ENCODE measurements around the gene CNOT3. TPM values are rescaled to one million over a fixed set of nuclear protein-coding genes. Genes with fewer than 3 reads are reported as not detected.
A peak's percentile ranks its signal among the peaks of the same experiment; 100 is the strongest.

CNOT3 gene
- total and polyA plus RNA-seq, 2 of the 13 experiments (the other 11 are each of a cell fraction or from before 2014, with no cell fraction given): 4.3 to 5.8 TPM

DNA sequence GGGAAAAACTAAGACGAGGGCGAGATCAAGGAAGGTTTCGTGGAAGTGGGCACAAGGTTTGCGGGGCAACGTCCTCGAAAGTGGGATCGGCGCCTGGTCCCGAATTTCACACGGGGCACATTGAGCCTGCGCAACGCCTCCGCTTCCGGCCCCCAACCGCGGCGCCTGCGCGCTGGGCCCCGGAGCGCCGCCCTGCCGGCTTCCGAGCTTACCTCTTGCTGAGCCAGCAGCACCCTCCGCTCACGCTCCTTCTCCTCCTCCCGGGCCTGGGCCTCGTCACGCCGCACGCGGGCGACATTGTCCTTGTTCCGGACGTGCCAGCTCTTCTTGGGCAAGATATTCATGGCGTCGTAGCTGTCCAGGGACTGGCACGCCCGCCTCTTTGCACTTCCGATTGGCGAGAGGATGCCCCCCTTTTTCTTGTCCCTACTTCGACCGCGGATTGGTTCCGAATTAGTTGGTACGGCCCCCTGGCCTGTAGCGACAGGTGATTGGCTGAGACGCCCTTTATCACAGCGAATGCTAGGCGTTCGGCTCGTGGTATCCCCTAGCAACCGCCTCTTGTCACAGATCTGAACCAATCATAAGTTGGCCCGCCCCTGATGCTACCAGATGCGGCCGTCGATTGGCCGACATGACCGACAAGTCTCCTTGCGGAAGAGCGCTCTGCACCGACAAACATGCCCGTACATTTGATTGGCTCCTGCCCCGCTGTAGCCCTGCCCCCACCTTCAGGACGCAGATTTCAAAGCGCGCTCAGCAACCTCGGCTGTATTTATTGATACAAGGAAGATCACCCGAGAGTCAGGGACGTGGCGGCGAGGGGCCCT lies 22.0 kb downstream of the CNOT3 start, which contains the start of gene LENG1 (continued):
- TF ChIP-seq, protein P1, sequence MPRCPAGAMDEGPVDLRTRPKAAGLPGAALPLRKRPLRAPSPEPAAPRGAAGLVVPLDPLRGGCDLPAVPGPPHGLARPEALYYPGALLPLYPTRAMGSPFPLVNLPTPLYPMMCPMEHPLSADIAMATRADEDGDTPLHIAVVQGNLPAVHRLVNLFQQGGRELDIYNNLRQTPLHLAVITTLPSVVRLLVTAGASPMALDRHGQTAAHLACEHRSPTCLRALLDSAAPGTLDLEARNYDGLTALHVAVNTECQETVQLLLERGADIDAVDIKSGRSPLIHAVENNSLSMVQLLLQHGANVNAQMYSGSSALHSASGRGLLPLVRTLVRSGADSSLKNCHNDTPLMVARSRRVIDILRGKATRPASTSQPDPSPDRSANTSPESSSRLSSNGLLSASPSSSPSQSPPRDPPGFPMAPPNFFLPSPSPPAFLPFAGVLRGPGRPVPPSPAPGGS (CRISPR knock-in tag; IDR thresholded peaks at IDR 0.05): no peak
- TF ChIP-seq ARNTL (CRISPR knock-in tag; IDR thresholded peaks at IDR 0.05): 0 out of 2 replicates have a peak, but pooled peaks have one; percentile 37
- TF ChIP-seq, protein P2, sequence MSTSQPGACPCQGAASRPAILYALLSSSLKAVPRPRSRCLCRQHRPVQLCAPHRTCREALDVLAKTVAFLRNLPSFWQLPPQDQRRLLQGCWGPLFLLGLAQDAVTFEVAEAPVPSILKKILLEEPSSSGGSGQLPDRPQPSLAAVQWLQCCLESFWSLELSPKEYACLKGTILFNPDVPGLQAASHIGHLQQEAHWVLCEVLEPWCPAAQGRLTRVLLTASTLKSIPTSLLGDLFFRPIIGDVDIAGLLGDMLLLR (CRISPR knock-in tag; IDR thresholded peaks at IDR 0.05): peak; percentile 68
- no peak for TF ChIP-seq ZNF20 (CRISPR knock-in tag; IDR thresholded peaks at IDR 0.05)
- TF ChIP-seq NCOA2 (CRISPR knock-in tag; IDR thresholded peaks at IDR 0.05): peak; percentile 27; the same call in 1 of the 2 replicates
- no peak; the same call in 1 of the 2 replicates for TF ChIP-seq HES4 (CRISPR knock-in tag; IDR thresholded peaks at IDR 0.05; ENCODE audit: borderline replicate concordance)
- TF ChIP-seq RARG (CRISPR knock-in tag; IDR thresholded peaks at IDR 0.05; ENCODE audit: low read depth): no peak
- TF ChIP-seq TCF7L2 (IDR thresholded peaks at IDR 0.05; ENCODE audit: low read depth, low read length): no peak
- peak; percentile 23; the same call in 1 of the 2 replicates for TF ChIP-seq ZNF317 (CRISPR knock-in tag; IDR thresholded peaks at IDR 0.05)
- TF ChIP-seq, protein P3, sequence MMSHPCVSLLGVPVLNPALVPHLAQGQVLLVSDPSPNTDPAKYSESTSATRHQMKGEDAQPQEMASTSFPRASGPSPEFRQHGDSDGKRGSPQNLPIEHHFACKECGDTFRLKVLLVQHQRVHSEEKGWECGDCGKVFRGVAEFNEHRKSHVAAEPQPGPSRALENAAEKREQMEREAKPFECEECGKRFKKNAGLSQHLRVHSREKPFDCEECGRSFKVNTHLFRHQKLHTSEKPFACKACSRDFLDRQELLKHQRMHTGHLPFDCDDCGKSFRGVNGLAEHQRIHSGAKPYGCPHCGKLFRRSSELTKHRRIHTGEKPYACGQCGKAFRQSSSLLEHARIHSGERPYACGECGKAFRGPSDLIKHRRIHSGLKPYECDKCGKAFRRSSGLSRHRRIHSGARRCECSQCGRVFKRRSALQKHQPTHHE (CRISPR knock-in tag; IDR thresholded peaks at IDR 0.05; ENCODE audit: borderline replicate concordance): no peak
- TF ChIP-seq MXI1 (IDR thresholded peaks at IDR 0.05; ENCODE audit: borderline replicate concordance, low read depth, low read length): peak; percentile 86
- TF ChIP-seq, protein P4, sequence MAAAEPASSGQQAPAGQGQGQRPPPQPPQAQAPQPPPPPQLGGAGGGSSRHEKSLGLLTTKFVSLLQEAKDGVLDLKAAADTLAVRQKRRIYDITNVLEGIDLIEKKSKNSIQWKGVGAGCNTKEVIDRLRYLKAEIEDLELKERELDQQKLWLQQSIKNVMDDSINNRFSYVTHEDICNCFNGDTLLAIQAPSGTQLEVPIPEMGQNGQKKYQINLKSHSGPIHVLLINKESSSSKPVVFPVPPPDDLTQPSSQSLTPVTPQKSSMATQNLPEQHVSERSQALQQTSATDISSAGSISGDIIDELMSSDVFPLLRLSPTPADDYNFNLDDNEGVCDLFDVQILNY (CRISPR knock-in tag; conservative IDR thresholded peaks at IDR 0.05): peak; percentile 89; the same call in 1 of the 2 replicates
- no peak for TF ChIP-seq ZMAT5 (CRISPR knock-in tag; IDR thresholded peaks at IDR 0.05; ENCODE audit: borderline replicate concordance, low read depth)
- TF ChIP-seq FOXO1 (CRISPR knock-in tag; IDR thresholded peaks at IDR 0.05): peak; percentile 13; the same call in 1 of the 2 replicates
- no peak for TF ChIP-seq ZNF343 (CRISPR knock-in tag; IDR thresholded peaks at IDR 0.05)
- peak; percentile 63 for TF ChIP-seq PATZ1 (CRISPR knock-in tag; IDR thresholded peaks at IDR 0.05)
- 0 out of 2 replicates have a peak, but pooled peaks have one; percentile 17 for TF ChIP-seq FOXA3 (CRISPR knock-in tag; IDR thresholded peaks at IDR 0.05)
- peak; percentile 45; the same call in 1 of the 2 replicates for TF ChIP-seq HCFC1 (IDR thresholded peaks at IDR 0.05; ENCODE audit: low read depth, low read length)
- TF ChIP-seq KAT8 (CRISPR knock-in tag; IDR thresholded peaks at IDR 0.05): peak; percentile 88
- TF ChIP-seq ZNF501 (CRISPR knock-in tag; IDR thresholded peaks at IDR 0.05): peak; percentile 15; the same call in 1 of the 2 replicates
- no peak for TF ChIP-seq SSRP1 (CRISPR knock-in tag; IDR thresholded peaks at IDR 0.05)
- TF ChIP-seq MBD4 (IDR thresholded peaks at IDR 0.05; ENCODE audit: borderline replicate concordance, low read length): no peak
- peak; percentile 54 for TF ChIP-seq ZMYM4 (CRISPR knock-in tag; IDR thresholded peaks at IDR 0.05)
- peak; percentile 80; the same call in 1 of the 2 replicates for TF ChIP-seq ZNF121 (CRISPR knock-in tag; IDR thresholded peaks at IDR 0.05)

Measured in HepG2 (cell line).